Hair follicular keratinocyte (primary cell): Measurements from ENCODE around the gene METAP1. TPM values are rescaled to one million over a fixed set of nuclear protein-coding genes. Genes with fewer than 3 reads are reported as not detected.

Experiments used
- total RNA-seq: library from RNA; depleted of rRNA; stranded (reverse); fragments of >200 nt; gene quantifications from 2 replicates; pipeline ENCODE4 v1.2.3, GENCODE V29; 2015

The METAP1 gene
- total RNA-seq = 75.6 and 76.7 TPM in 2 replicates

GRCh38 chr4:98995183-98996055, at the start of gene METAP1:
TSS of gene METAP1 (plus strand) at chr4:98995721. CDS start at chr4:98995754, 33 bp downstream.

GRCh38 chr4:99088481-99089365, 93.2 kb downstream of the METAP1 start, which contains the start of gene ADH5:
TSS of gene ADH5 (minus strand) at chr4:99088788. CDS start at chr4:99088700, 88 bp downstream.

Other genes with a start within 250 kb of the METAP1 start
- gene EIF4E, start 66.6 kb upstream of the METAP1 start, total RNA-seq = 110 and 135 TPM in 2 replicates
- gene ADH5, start 93.1 kb downstream of the METAP1 start, total RNA-seq = 153 and 171 TPM in 2 replicates
- gene ADH4, start 148.6 kb downstream of the METAP1 start, total RNA-seq = not detected in 2 replicates
- gene ADH6, start 223.5 kb downstream of the METAP1 start, total RNA-seq = not detected in 2 replicates